NCI-H510A (cell line): ENCODE results near the gene ARHGAP25.
A peak's percentile ranks its signal among the peaks of the same experiment; 100 is the strongest.

Experiments
- DNase-seq: peaks from one replicate; lab custom pipeline; 2025; lab: John Stamatoyannopoulos, UW

The ARHGAP25 gene, protein sequence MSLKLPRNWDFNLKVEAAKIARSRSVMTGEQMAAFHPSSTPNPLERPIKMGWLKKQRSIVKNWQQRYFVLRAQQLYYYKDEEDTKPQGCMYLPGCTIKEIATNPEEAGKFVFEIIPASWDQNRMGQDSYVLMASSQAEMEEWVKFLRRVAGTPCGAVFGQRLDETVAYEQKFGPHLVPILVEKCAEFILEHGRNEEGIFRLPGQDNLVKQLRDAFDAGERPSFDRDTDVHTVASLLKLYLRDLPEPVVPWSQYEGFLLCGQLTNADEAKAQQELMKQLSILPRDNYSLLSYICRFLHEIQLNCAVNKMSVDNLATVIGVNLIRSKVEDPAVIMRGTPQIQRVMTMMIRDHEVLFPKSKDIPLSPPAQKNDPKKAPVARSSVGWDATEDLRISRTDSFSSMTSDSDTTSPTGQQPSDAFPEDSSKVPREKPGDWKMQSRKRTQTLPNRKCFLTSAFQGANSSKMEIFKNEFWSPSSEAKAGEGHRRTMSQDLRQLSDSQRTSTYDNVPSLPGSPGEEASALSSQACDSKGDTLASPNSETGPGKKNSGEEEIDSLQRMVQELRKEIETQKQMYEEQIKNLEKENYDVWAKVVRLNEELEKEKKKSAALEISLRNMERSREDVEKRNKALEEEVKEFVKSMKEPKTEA

DNA sequence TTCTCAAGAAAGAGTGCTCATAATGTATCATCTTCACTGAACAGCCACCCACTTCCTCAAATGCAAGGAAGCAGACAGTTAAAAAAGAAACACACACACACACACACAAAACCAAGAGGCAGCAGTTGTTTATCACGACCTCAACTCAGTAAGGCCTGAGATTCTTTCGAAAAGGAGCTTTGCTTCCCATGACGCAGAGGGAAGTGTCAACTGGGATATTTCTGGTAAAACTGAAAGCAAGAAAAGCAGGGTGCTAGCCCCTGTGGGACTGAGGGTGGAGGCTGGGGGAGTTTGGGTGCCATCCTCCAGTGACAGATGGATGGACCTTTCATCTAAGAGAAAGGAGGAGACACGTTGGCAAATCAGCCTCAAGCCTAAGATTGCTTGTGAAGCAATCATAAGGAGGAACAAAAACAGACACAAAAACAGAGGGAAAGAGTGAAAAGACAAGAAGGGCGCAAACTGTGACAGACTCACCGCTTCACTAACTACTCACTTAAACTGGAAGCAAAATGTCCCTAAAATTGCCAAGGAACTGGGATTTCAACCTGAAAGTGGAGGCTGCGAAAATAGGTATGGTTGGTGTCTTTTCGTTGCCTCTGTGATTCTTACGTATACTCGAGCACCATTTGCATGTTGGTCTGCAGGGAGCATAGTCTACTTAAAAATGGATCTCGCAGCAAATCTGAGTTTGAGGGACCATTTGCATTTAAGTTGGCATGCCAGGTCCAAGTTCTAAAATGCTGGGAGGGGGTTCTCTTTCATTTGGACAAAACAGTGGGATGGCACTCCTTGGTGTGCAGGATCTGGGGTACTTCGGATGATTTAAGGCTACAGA lies at the start of gene ARHGAP25:
TSS of gene ARHGAP25 (plus strand) at position 124 of the 838 bp plus-strand sequence. CDS start at position 513, 389 bp downstream.
- DNase-seq = no peak

DNA sequence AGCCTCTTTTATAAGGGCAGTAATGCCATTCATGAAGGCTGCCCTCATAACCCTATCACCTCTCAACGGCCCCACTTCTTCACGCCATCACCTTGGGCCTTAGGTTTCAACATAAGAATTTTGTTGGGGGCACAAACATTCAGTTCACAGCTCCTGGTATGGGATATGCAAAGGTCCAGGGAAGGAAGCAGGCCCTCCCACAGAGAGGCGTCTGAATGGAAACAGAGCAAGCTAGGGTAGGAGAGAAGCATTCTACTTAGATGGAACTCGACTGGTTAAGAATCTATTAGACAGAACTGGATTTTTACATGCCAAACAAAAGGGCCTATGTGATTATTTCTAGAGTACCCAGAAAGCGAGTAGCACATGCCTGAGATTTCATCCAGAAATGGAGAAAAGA lies 48.4 kb upstream of the ARHGAP25 start:
- no peak for DNase-seq

- no peak for DNase-seq
Measured at GRCh38 chr2:68687018-68687417, 47.6 kb upstream of the ARHGAP25 start.

DNA sequence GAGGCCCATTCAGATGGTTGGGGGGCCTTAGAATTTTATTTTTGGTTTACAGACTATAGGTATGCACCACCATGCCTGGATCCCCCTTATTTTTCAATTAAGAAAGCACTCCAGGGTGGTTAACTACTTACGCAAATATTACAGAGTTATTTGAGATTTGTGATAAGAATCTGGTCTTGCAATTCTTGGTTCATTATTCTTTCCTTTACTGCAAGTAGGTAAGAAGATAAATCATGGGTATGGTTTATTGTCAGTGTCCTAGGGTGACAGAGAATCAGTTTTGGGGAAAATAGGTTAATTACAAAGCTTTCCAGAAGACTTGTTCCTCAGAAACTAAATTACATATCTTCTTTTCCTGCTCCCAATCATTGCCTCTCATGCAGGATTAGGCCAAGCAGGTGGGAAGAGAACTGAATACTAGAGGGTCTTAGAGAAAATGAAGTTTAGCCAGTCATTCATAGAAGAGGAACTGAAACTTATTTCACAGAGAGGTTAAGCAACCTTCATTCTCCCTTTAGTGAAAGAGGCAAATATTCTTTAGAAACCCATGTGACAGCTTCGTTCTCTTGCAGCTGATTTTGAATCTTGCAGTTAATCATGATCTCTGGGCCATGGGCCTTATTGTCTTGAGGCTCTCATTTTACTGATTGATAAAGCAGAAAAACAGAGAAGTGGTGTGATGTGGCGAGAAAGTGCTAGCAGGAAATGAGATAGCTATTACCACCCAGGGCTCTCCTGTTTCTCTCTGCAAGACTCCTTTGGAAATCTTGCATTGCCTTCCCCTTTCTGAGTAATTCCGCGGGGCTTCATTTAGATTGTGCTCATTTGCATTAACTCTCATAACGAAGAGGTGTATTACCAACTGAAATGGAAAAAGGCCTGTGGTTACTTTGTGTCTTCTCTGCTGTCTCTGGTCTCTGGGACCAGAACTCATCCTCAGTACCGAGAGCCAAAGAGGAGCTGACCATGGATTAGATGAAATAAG lies 44.8 kb upstream of the ARHGAP25 start:
- DNase-seq = no peak

GRCh38 chr2:68690851-68691250 lies 43.8 kb upstream of the ARHGAP25 start:
- no peak for DNase-seq

GRCh38 chr2:68692511-68692910 lies 42.1 kb upstream of the ARHGAP25 start:
- no peak for DNase-seq

- DNase-seq = no peak
Measured at GRCh38 chr2:68693951-68694350, 40.7 kb upstream of the ARHGAP25 start.

DNA sequence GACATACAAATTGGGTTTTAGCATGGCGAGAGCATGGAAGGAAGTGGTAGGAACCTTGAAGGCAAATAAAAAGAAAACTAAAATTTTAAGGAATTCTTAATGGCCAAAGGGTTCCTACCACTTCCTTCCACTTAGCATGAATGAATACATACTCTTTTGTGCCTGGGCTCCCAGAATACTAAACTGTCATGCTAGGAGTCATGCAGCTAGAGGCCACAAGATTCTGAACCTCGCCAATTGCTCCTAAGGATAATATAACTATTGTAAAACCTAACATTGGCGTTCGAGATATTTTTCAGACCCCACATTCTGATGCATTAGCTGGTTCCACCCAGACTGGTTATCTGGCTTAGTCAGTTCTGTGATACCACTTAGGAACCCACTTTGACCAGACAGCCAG lies 38.6 kb upstream of the ARHGAP25 start:
- no peak for DNase-seq

DNA sequence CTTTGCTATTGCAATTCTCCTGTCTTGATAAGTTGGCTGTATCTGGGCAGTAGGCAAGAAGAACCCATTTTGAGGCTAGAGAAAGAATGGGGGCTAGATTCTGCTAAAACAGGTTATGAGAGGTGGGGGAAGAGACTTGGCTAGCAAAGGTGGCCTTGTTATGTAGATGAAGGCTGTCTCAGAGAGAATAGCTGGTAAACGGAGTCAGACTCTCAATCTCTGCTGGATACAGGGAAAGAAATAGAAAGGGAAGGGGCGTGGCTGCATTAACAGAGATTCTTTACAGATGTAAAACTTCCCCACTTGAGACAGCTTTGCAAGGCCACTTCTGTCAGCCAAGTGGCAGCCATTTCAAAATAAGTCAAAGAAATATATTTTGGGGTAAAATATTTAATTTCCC lies 38.1 kb upstream of the ARHGAP25 start:
- no peak for DNase-seq

DNA sequence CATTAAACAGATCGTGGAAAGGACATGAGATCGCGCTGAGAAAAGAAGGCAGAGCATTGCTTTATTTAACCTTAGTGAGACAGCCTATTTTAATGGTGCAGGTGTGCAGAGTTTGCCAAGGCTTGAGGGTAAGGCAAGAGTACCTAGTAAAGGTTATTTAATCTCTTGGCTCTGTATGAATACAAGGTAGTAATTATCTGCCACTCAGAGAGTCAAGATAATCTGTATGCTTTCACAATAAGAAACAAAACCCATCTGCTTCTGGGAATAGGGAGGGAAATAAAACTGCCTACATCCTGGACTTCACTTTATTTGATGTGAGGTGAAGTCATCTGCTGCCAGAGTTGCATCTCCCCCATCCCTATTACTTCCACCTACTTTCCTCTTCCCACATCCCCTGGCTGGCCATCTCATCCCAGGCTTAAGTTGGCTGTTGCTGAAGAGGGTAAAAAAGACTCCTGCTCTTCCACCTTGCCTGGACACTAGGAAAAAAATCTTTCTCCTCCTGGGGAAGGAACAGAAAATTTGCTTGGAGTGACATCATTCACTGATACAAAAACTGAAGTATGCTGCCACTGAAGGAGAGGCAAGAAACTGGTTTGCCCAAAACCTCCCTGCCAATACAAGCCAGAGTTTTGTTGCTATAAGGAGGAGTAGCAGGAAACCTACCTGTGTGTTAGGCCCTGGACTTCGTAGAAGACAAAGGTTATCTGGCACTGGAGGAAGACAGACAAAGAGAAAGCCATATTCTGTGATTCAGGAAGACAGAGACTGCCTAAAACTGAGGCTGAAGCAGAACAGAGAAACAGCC lies 35.8 kb upstream of the ARHGAP25 start:
- no peak for DNase-seq

DNA sequence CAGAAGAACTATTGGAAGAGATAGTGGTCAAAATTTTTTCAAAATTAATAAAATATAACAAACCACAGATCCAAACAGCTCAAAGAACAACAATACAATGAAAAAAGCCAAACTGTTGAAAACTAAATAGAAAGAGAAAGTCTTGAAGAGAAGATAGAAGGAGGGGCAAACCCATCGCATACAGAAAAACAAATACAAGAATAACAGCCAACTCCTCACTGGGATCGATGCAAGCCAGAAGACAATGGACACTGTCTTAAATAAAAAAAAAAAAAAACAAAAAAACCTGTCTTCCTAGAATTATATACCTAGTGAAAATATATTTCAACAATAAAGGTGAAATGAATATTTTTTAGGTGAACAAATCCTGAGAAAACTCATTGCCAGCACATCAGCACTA lies 34.1 kb upstream of the ARHGAP25 start:
- DNase-seq = no peak

DNA sequence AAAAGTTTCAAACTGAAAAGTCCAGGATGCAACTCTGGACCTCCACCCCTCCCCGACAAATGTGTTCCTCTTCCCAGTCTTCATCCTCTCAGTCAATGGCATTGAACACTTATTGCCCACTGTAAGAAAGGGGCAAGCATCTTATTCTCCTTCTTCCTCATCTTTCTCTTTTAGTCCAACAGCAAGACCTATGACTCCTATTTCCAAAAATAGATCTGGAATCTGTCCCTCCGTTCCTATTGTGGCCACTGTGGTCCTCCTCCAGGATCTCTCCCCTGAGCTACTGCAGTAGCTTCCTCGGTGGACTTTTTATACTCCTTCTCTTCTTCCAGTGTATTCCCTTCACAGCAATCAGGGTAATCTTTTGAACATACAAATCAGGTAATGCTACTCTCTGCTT lies 28.0 kb upstream of the ARHGAP25 start:
- DNase-seq = no peak

DNA sequence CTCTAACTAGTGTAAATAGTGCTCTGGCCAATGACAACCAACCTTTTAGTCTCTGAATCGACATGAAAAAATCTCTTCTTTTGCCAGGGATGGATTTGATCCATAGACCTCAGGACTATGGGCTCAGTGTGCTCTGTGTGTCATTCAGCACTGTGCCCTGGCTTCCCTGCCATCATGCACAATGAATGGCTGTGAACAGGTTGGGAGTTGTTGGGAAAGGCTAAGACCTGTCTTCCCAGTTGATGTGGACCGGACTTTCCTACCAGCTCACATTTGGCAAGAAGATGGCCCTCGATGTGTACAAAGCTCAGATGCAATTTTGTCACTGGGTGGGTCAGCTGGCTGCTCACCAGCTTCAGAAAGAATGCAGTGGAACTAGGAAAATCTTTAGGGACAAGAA lies 26.0 kb upstream of the ARHGAP25 start:
- DNase-seq = no peak

GRCh38 chr2:68709421-68709911 lies 25.1 kb upstream of the ARHGAP25 start:
- peak; percentile 56 for DNase-seq

GRCh38 chr2:68710336-68710735 lies 24.3 kb upstream of the ARHGAP25 start:
- no peak for DNase-seq

DNA sequence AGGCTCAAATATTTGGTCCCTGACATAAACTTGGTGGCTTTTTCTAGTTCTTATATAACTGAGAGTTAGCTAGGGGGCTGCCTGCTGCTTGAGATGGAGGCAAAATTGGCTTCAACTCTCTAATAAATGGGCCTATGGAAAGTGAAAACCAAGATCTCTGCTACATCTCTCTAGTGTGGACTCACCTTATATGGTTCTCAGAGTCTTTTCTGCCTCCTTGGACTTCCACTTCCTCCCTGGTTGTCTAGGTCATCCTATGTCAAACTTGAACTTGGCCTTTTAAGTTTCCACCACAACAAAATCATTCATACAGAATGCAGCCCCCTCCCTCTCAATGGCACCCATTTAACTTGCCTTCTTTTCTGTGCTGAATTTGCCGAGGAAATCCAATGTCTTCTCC lies 23.9 kb upstream of the ARHGAP25 start:
- DNase-seq = no peak

DNA sequence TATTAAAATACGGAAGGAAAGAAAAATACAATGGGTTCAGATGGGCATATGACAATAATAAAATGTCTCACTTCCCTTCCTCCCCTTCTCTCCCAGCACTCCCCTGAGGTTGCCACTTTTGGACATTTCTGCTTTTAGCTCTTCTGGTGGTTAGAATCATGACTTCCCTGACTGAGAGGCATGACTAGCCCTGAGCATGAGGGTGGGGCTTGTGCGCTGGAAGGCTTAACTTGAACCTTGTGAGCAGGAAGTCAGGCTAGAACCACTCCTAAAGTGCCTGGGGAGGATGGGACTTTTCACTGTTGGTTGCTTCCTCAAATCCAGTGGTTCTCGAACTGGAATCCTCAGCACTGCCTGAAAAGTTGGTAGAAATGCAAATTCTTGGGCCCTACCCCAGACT lies 19.7 kb upstream of the ARHGAP25 start:
- no peak for DNase-seq

- DNase-seq = no peak
Measured at GRCh38 chr2:68715353-68716041, 19.1 kb upstream of the ARHGAP25 start.

DNA sequence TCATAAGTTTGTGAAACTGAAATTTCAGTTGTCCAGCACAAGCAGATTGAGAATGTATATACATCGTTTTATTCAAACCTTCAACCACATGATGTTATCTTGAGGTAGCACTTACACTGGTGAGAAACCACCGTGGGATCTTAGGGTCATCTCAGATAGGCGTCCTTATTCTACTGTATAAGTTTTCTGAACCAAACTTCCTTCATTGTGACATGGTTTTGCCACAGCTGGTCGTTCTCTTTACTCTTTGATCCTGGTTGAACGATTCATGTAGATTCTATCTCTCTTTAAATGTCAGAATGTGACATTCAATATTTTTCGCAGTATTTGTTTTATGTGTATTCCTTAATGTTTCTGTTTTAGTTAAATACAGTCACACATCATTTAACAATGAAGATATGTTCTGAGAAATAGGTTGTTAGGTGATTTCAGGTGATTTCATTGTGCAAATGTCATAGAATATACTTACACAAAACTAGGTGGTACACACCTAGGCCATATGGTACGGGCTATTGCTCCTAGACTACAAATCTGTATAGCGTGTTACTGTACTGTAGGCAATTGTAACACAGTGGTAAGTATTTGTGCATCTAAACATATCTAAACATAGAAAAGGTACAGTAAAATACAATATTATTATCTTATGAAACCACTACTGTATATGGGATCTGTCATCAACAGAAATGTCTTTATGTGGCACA lies 17.9 kb upstream of the ARHGAP25 start:
- no peak for DNase-seq
